Measurements from ENCODE around the gene CENPP.
"Not testable (repeated sequence)": the region's sequence is repeated elsewhere in the genome, so short reads cannot be mapped to it uniquely, and the experiment has no call there.

Gene CENPP

GRCh38 chr9:92619601-92620300, 294.0 kb downstream of the CENPP start:
- DNase-seq = no peak

GRCh38 chr9:92620845-92621244, 295.1 kb downstream of the CENPP start:
- no peak for DNase-seq

GRCh38 chr9:92623936-92624335, 298.2 kb downstream of the CENPP start:
- not testable (repeated sequence) for DNase-seq

GRCh38 chr9:92626484-92626883, 300.7 kb downstream of the CENPP start:
- no peak for DNase-seq

- no peak for DNase-seq
Observed at GRCh38 chr9:92627651-92628050, 301.9 kb downstream of the CENPP start.

- no peak for DNase-seq
Observed at GRCh38 chr9:92631452-92632343, 305.9 kb downstream of the CENPP start.

GRCh38 chr9:92632641-92633040, 306.9 kb downstream of the CENPP start:
- DNase-seq = no peak

GRCh38 chr9:92633614-92634278, 308.0 kb downstream of the CENPP start:
- DNase-seq = no peak

GRCh38 chr9:92634712-92635605, 309.2 kb downstream of the CENPP start:
- no peak for DNase-seq

- DNase-seq = no peak
Observed at GRCh38 chr9:92635760-92636159, 310.0 kb downstream of the CENPP start.

GRCh38 chr9:92636627-92637026, 310.9 kb downstream of the CENPP start:
- DNase-seq = no peak

GRCh38 chr9:92637326-92637725, 311.6 kb downstream of the CENPP start:
- DNase-seq = no peak

- DNase-seq = no peak
Observed at GRCh38 chr9:92637886-92638620, 312.3 kb downstream of the CENPP start.

GRCh38 chr9:92638621-92639101, 312.9 kb downstream of the CENPP start:
- no peak for DNase-seq

GRCh38 chr9:92639124-92639523, 313.4 kb downstream of the CENPP start:
- DNase-seq = no peak

- no peak for DNase-seq
Observed at GRCh38 chr9:92639791-92640271, 314.1 kb downstream of the CENPP start.

- DNase-seq = no peak
Observed at GRCh38 chr9:92640398-92641091, 314.8 kb downstream of the CENPP start.

- DNase-seq = no peak
Observed at GRCh38 chr9:92641092-92641809, 315.5 kb downstream of the CENPP start.

GRCh38 chr9:92642041-92642451, 316.3 kb downstream of the CENPP start:
- no peak for DNase-seq

- DNase-seq = no peak
Observed at GRCh38 chr9:92642564-92642963, 316.8 kb downstream of the CENPP start.
